GM10266 (cell line): ENCODE measurements around the gene ENPP3.
A peak's percentile ranks its signal among the peaks of the same experiment; 100 is the strongest.

ENCODE experiments used
- DNase-seq: peaks from one replicate; pipeline ENCODE4 v3.0.0; 2012; ENCODE audit errors: extremely low spot score
- TF ChIP-seq, protein P1 (sequence below): IDR thresholded peaks from 2 replicates; pipeline ENCODE4 v1.5.1; 2012; ENCODE audit warnings: mild to moderate bottlenecking, low read depth; ENCODE audit not compliant: control insufficient read depth, insufficient read depth; ENCODE audit errors: missing control alignments

Gene ENPP3

DNA sequence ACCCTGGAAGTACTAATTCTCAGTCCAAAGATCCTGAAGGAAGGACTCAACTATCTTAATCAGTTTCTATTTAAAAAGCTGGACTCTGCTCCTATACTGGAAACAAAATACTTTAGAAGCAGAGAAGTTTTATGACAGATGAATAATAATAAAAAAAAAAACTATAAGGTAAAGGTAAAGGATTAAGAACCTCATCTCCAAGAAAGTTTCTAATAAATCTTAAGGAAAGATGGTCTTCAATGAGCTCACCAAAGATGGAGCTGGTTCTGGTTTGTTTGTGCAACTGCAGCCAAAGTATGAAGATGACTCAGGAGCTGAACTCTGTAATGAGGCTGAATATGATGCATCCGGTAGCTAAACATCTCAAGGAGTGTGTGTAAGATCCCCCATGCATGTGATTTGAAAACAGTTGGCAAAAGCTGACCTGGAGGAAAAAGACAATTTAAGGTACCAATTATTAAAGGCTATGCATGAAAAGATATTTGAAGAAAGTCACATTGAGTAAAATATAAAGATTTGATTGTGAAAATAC lies 34.3 kb upstream of the ENPP3 start:
- no peak for DNase-seq
- TF ChIP-seq, protein P1, sequence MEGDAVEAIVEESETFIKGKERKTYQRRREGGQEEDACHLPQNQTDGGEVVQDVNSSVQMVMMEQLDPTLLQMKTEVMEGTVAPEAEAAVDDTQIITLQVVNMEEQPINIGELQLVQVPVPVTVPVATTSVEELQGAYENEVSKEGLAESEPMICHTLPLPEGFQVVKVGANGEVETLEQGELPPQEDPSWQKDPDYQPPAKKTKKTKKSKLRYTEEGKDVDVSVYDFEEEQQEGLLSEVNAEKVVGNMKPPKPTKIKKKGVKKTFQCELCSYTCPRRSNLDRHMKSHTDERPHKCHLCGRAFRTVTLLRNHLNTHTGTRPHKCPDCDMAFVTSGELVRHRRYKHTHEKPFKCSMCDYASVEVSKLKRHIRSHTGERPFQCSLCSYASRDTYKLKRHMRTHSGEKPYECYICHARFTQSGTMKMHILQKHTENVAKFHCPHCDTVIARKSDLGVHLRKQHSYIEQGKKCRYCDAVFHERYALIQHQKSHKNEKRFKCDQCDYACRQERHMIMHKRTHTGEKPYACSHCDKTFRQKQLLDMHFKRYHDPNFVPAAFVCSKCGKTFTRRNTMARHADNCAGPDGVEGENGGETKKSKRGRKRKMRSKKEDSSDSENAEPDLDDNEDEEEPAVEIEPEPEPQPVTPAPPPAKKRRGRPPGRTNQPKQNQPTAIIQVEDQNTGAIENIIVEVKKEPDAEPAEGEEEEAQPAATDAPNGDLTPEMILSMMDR, result no peak

DNA sequence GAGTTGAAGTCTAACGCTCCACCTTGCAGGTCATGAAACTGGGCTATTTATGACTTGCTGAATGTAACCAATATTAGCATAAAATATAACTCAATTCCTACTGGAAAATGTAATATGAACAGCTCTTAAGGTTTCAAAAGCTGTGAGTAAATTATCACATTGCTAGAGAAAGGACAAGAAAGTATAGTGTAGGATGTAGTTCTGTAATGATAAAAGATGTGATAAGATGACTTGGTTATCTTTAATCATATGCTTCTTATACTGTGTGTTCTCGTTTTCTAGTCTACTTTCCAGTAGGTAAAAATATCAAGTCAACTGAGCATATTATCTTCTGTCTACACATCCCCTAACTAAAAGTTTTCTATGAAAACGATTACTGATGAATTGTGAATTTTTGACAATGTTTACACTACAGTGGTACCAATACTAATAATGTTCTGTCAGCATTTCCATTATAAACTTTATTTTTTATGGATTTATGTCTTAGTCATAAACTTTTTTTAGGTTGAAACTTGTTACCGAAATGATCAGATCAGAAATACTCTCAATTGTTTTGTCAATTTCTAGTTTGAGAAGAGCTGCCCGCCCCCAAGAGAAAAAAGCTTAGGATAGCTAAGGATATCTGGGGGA lies 23.7 kb upstream of the ENPP3 start:
- TF ChIP-seq, protein P1, result no peak
- no peak for DNase-seq

DNA sequence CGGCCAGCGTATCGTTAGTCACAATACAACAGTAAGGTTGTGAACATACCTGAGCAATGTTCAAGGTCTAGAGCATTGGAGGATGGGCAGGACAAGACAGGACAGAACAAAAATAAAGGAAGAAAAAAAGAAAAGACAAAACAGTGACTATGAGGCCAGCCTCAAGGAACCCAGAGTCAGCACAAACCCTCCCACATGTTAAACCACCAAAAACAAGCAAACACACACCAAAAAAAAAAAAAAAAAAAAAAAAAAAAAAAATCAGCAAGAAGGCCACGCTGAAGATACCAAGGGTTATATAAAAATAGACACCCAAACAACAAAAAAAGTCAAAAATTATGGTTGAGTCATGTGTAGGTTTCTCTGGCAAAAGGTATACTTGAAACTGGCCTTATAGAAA lies 21.8 kb upstream of the ENPP3 start:
- no peak for DNase-seq
- TF ChIP-seq, protein P1, result no peak

DNA sequence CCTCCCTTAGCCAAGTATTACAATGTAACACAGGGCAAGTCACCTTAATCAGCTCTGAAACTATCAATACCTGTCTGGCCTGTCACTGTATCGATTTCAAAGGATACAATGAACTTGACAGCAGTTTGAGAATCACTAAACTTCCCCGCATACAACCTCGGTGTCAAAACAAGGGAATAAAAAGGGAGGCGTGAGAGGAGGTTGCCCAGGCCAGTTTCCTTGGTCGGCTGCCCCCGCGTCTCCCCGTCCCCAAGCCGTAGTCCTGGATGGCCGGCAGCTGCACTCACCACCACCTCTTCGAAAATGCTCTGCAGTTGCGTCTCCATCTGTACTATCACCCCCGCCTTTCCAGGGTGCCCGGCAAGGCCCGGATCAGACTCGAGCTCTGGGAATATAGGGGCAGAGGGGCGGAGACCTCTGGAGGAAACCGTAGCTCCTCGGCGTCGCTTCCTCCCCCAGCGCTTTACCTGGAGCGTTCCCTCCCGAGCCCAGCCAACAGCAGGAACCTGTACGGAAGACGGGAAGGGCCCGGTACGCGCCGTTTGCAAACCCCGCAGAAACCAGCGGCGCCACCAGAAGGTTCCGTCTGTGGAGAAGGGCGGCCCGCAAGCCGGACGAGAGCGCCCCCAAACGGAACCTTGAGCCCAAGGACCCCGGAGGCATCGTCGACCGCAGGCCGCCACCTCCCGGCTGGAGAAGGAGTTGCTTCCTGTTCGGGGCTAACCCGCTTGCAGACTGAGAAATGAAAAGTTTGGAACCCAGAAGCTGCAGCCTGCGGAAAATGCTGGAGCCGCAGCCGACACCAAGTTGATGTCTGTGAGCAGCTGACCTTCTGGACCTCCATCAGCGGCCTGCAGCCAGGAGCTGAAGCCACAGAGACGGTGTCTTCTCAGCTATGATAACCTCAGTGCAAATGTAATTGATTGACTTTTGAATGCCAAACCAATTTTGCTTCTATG lies 9.1 kb upstream of the ENPP3 start, which contains the start of gene MED23:
Gene MED23 (minus strand): TSS at position 519 of the 959 bp plus-strand sequence. CDS start 193 bp downstream, at position 326.
- peak; percentile 82 for DNase-seq
- TF ChIP-seq, protein P1, result peak; percentile 100

DNA sequence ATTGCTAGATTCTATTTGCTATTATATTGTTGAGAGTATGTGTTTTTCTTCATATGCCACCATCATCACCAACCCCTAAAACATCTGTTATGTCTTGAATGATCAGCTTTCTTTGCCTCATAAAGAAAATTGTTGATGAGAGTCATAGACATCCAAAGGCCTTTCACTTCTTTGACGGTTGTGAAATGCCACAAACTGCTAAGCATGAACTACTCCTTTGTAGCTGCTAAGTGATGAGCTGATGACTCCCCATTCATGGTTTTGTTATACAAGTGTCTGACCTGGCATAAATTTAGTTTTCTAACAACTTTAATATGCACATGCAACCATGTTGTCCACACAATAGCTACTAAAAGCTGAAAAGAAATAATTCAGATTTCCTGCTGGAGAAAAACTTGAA lies 8.4 kb upstream of the ENPP3 start:
- no peak for DNase-seq
- TF ChIP-seq, protein P1, result no peak

DNA sequence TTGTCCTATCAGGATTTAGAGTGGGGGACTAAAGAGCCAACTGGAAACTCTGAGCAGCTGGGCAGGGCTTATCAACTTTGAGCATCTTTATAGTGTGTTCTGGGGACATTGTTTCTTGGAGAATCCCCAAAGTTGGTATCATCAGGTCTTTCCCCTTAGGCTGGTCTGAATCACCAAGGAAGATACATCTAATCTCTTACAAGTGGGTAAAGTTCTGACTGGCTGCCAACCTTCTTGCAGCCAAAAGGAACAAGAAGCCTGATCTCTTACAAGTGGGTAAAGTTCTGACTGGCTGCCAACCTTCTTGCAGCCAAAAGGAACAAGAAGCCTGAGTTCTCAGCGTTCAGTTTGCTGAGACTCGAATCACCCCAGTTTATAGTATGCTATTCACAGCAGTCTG lies 7.5 kb upstream of the ENPP3 start:
- TF ChIP-seq, protein P1, result no peak
- no peak for DNase-seq
